Myocyte (in vitro differentiated cells): ENCODE results near the gene MUC2. TPM values are rescaled to one million over a fixed set of nuclear protein-coding genes. Genes with fewer than 3 reads are reported as not detected.

ENCODE experiments used
- DNase-seq: peaks from one replicate; pipeline ENCODE4 v3.0.0-alpha.2; 2012; ENCODE audit warnings: low read depth
- total RNA-seq: library from RNA; depleted of rRNA; stranded (reverse); fragments of >200 nt; gene quantifications from 2 replicates; pipeline ENCODE4 v1.2.3, GENCODE V29; 2014

MUC2 gene
- total RNA-seq, 1 donor from 2014 or later = not detected

GRCh38 chr11:1070594-1071462, 3.8 kb upstream of the MUC2 start:
- no peak for DNase-seq

GRCh38 chr11:1071571-1072115, 3.0 kb upstream of the MUC2 start:
- DNase-seq = no peak

DNA sequence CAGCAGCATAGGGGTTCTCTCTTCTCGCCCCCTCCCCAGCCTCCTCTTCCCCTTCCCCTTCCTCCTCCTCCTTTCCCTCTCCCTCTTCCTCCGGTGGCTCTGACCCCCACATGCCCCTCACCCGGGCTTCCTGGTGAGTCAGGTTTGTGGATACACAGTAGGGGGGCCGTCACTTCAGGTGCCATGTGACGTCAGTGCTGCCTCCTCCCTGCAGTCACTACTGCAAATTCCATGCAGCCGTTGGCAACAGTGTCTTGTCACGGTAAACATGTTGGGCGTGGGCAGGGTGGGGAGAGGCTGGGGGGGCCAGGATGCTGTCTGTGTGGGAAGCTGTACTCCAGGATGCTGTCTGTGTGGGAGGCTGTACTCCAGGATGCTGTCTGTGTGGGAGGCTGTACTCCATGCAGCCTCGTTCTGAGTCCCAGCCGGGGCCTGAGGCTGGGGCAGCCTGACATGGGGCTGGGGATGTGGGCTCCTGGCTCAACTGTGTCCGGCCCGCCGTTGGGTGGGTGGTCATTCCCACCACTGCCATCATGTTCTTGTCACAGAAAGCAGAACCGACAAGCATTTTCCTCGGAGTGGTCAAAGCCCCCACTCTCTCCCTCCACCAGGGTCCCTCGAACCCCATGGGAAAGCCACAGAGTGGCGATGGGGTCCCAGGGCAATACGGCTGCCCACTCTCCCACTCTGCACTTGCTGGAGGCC, 2.4 kb upstream of the MUC2 start:
- DNase-seq = no peak

- DNase-seq = no peak
Measured at GRCh38 chr11:1072821-1073231, 1.8 kb upstream of the MUC2 start.

GRCh38 chr11:1073261-1073724, 1.4 kb upstream of the MUC2 start:
- DNase-seq = peak; percentile 59

DNA sequence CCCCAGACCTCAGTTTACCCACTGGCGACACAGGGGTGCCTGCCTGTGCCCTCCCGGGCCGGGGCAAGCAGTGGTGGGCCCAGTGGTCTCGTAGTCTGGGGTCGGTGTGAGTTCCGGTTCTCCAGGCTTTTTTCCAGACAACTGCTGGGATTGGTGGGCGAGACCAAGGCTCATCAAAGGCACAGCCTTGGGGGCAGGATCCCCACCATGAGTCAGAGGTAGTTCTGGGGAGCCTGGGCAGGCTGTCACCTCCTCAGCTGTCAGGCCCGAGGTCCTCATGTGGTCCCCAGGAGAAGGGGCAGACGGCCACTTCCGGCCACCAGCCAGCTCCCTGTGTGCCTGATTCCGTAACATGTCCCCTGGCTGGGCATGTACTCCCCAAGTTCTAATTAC, 827 bp upstream of the MUC2 start:
- DNase-seq = peak; percentile 15

- DNase-seq = no peak
Measured at GRCh38 chr11:1075341-1075911, 752 bp downstream of the MUC2 start.

DNA sequence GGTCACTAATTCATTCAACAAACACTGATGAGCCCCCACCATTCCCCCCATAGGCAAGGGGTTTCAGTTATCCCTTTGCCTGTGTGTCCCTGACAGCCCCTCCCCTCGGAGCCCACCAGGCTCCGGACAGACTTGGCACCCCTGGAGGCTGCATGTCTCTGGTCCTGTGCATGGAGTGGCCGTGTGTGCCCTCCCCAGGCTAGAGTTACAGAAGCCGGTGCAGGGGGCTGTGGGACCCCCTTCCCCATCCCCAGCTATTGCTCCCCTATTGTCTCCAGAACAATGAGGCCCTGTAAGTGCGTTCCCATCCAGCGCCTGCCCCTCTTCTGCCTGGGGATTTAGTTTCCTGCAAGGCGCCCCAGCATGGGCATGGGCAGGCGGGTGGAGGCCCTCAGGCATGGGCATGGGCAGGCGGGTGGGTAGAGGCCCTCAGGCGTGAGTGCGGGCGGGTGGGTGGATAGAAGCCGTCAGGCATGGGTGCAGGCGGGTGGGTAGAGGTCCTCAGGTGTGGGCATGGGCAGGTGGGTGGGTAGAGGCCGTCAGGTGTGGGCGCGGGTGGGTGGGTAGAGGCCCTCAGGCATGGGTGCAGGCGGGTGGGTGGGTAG, 1.5 kb downstream of the MUC2 start:
- DNase-seq = no peak

DNA sequence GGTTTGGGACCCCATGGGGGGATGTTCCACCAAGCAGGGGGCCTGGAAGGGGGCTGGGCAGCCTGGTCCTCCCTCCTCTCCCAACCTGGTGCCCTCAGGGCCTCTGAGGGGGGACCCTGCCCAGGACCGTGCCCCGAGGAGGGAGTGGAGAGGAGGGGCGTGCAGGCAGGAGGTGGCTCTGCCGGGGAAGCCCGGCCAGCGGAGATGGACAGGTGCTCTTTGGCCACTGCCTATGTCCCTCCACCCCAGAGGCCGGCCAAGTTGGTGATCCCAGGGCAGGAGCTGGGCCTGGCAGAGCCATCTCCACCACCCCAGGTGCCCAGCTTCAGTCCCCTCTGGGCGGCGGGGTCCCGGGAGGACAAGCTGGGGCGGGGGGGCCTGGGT, 2.4 kb downstream of the MUC2 start:
- no peak for DNase-seq

GRCh38 chr11:1077417-1078119, 2.9 kb downstream of the MUC2 start:
- peak; percentile 36 for DNase-seq

DNA sequence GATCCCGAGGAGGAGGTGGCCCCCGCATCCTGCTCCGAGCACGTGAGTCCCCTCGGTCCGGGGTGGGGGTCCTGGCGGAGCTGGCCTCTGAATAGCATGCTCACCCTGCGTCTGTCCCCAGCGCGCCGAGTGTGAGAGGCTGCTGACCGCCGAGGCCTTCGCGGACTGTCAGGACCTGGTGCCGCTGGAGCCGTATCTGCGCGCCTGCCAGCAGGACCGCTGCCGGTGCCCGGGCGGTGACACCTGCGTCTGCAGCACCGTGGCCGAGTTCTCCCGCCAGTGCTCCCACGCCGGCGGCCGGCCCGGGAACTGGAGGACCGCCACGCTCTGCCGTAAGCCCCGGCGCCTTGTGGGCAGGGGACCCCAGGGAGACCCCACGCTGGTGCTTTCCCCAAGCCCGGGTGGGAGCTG, 3.5 kb downstream of the MUC2 start:
- no peak for DNase-seq

GRCh38 chr11:1081601-1082311, 7.1 kb downstream of the MUC2 start:
- DNase-seq = no peak

- DNase-seq = no peak
Measured at GRCh38 chr11:1082346-1082727, 7.7 kb downstream of the MUC2 start.

DNA sequence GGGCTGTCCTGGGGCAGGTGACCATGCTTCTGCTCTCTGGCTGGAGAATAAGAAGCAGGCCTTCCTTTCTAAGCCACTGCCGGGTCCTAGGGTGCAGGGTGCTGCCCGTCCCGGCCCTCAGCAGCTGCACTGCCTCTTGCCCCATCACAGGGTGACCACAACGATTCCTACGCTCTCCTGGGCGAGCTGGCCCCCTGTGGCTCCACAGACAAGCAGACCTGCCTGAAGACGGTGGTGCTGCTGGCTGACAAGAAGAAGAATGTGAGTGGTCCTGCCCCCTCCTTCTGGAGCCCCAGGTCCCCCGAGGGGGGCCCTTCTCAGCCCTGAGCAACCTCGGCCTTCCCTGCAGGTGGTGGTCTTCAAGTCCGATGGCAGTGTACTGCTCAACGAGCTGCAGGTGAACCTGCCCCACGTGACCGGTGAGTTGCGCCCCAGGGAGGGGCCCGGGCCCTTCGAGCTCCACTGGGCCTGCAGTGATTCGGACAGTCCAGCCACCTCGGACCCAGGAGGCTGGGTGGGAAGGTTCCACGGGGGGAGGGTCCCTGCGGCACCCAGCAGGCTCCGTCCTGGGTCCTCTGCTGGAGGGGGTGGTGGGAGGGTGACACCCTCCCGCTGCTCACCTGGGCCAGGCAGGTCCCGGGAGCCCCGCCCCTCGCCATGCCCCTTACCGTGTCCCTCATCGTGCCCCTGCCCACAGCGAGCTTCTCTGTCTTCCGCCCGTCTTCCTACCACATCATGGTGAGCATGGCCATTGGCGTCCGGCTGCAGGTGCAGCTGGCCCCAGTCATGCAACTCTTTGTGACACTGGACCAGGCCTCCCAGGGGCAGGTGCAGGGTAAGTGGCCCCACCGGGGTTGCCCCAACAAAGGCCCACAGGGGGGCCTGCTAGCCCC, 8.3 kb downstream of the MUC2 start:
- no peak for DNase-seq

DNA sequence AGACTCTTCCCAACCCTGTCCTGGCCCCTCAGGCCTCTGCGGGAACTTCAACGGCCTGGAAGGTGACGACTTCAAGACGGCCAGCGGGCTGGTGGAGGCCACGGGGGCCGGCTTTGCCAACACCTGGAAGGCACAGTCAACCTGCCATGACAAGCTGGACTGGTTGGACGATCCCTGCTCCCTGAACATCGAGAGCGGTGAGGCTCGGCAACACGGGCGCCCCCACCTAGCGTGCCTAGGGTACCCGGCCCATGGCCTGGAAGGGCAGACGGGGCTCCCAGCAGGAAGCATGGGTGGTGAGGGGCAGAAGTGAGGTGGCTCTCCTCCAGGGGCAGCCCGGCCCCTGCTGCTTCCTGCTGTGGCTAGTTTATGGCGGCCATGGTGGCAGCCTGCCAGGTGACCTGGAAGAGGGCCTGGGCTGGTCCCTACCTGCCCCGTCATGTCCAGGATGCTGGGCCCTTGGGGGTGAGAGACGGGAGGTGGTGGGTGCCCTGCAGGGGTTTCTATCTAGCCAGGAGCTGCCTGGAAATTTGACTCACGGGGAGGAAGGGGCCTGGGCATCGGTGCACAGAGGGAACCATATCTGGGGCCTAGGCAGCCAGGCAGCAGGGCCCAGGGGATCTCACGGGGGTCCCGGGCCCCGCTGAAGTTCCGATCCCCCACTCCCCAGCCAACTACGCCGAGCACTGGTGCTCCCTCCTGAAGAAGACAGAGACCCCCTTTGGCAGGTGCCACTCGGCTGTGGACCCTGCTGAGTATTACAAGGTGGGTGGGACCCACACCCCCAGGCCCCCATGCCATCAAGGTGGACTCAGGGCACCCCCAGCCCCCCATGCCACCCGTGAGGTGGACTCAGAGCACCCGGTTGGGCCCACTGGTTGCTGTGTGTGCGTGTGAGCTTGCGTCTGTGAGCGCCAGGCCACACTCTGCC, 9.2 kb downstream of the MUC2 start:
- no peak for DNase-seq

DNA sequence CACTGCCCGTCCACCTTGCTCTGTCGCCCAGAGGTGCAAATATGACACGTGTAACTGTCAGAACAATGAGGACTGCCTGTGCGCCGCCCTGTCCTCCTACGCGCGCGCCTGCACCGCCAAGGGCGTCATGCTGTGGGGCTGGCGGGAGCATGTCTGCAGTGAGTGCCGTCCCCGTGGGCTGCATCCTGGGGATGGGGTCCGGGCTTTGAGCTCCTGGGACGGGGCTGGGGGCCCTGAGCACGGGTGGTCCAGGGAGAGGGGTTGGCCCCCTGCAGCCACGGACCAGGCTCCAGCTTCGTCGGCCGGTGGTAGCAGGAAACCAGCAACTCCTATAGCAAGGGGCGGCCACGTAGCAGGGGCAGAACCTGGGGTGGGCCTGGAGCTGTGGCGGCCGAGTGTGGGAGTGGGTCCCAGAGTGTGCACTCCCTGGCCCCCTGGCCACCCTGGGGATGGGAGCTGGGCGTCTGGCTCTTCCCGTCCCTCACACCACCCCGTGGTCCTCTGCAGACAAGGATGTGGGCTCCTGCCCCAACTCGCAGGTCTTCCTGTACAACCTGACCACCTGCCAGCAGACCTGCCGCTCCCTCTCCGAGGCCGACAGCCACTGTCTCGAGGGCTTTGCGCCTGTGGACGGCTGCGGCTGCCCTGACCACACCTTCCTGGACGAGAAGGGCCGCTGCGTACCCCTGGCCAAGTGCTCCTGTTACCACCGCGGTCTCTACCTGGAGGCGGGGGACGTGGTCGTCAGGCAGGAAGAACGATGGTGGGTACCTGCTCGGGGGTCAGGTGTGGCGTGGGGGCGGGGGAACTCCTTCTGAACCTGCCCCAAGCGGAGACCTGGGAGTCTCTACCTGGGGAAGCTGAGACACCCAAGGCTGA, 10.1 kb downstream of the MUC2 start:
- no peak for DNase-seq
